SK-N-SH treated with all-trans-retinoic acid at 6 μM for 48 hours (cell line): ENCODE results near the gene SCN9A.

ENCODE experiments used
- CSDC2 ChIP-seq: fragments of 250-450 bp; sonication (Bioruptor Pico); IDR thresholded peaks from 2 replicates; pipeline ENCODE4 v1.5.0; 2020; ENCODE audit warnings: mild to moderate bottlenecking, moderate library complexity
- GLIS3 ChIP-seq: fragments of 250-450 bp; sonication (Bioruptor Pico); IDR thresholded peaks from 2 replicates; pipeline ENCODE4 v1.5.0; 2020; ENCODE audit warnings: mild to moderate bottlenecking, moderate library complexity
- ISL1 ChIP-seq: fragments of 250-450 bp; sonication (Bioruptor Pico); IDR thresholded peaks from 2 replicates; pipeline ENCODE4 v2.1.2; 2022; ENCODE audit warnings: mild to moderate bottlenecking, moderate library complexity
- ZC3H10 ChIP-seq: fragments of 250-450 bp; sonication (Bioruptor Pico); IDR thresholded peaks from 2 replicates; pipeline ENCODE4 v1.5.1; 2021; ENCODE audit warnings: mild to moderate bottlenecking, moderate library complexity

DNA sequence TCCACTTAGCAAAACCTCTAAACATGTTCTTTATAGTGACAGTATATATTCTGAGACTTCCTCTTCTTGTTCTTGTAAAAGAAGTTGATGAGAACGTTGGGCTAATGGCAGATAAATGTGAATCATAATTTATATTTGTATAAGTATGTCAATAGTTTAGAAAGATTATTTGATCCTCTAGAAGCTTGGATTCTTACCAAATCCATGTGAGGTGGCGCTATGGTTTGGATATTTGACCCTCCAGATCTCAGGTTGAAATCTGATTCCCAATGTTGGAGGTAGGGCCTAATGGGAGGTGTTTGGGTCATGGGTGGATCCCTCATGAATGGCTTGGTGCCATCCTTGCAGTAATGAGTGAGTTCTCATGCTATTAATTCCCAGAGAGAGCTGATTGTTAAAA is 218.2 kb downstream of the SCN9A start:
- no peak for TF ChIP-seq ZC3H10 (CRISPR knock-in tag)
- TF ChIP-seq ISL1 (CRISPR knock-in tag), result no peak
- no peak for TF ChIP-seq GLIS3 (CRISPR knock-in tag)
- TF ChIP-seq CSDC2 (CRISPR knock-in tag), result no peak
